Activated CD8-positive, alpha-beta memory T cell treated with anti-CD3 and anti-CD28 coated beads for 4 hours (primary cell): ENCODE data around the gene ACOT12.

Source experiments
- DNase-seq, 2 donors: peaks; one replicate each; pipeline ENCODE4 v3.0.0-alpha.2; 2020; ENCODE audit warnings: low read depth in 2 of 2

Gene ACOT12

DNA sequence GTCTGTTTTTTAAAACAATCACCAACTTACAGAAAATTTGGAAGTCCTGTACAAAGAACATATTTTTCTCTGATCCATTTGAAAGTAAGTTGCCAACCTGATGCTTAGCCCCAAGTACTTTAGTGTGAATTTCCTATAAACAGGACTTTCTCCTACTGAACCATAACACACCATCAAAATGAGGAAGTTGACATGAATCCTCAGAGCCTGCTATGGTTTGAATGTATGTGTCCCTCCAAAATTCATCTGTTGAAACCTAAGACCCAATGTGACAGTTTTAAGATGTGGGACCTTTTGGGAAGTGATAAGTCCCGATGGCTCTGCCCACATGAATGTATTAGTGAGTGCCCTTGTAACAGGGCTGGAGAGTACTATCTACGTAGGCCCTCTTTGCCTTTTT is 6.4 kb upstream of the ACOT12 start:
- no peak for DNase-seq

- DNase-seq, result no peak
Observed at GRCh38 chr5:81398741-81399140, 4.8 kb upstream of the ACOT12 start.

GRCh38 chr5:81397176-81397575 is 3.2 kb upstream of the ACOT12 start:
- DNase-seq, result no peak

- no peak for DNase-seq
Observed at GRCh38 chr5:81395262-81395661, 1.3 kb upstream of the ACOT12 start.

DNA sequence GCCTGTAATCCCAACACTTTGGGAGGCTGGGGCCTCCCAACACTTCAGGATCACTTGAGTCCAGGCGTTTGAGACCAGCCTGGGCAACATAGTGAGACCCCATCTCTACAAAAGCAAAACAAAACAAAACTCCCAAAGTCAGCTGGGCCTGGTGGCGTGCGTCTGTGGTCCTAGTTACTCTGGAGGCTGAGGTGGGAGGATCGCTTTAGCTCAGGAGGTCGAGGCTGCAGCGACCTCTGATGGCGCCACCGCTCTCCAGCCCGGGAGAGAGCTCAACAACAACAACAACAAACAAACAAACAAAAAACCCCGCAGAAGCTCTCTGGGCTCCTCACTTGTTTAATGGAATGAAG is 528 bp downstream of the ACOT12 start:
- no peak for DNase-seq

- no peak for DNase-seq
Observed at GRCh38 chr5:81389025-81389424, 4.9 kb downstream of the ACOT12 start.

- DNase-seq, result no peak
Observed at GRCh38 chr5:81388169-81388568, 5.8 kb downstream of the ACOT12 start.

DNA sequence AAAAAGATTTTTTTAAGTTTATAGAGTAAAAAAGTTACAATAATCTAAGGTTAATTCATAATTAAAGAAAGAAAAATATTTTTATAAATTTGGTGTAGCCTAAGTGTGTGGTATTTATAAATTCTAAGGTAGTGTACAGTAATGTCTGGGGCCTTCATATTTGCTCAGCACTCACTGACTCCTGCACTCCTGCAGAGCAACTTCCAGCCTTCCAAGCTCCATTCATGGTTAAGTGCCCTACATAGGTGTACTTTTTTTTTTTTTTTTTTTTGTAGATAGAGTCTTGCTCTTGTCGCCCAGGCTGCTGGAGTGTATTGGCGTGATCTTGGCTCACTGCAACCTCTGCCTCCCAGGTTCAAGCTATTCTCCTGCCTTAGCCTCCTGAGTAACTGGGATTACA is 10.1 kb downstream of the ACOT12 start:
- no peak for DNase-seq

GRCh38 chr5:81371354-81371876 is 22.5 kb downstream of the ACOT12 start:
- no peak for DNase-seq

- DNase-seq, result no peak
Observed at GRCh38 chr5:81370912-81371311, 23.0 kb downstream of the ACOT12 start.

DNA sequence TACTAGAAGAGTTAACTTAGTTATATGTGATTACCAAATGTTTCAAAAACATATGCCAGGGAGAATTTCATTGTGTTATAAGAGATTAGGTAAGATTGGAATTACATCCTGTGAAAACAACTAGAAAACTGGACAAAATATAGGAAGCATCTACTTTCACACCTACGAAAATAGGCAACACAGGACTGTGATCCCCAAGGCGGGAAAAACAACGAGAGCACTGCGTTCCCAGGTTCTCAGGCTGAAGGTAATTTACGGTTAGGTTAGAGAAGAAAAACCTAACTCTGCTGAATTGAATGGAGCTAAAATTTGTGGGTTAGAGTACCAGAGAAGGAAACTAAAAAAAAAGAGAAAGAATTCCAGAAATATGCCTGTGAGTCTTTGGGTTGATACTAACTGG is 28.4 kb downstream of the ACOT12 start:
- no peak for DNase-seq

DNA sequence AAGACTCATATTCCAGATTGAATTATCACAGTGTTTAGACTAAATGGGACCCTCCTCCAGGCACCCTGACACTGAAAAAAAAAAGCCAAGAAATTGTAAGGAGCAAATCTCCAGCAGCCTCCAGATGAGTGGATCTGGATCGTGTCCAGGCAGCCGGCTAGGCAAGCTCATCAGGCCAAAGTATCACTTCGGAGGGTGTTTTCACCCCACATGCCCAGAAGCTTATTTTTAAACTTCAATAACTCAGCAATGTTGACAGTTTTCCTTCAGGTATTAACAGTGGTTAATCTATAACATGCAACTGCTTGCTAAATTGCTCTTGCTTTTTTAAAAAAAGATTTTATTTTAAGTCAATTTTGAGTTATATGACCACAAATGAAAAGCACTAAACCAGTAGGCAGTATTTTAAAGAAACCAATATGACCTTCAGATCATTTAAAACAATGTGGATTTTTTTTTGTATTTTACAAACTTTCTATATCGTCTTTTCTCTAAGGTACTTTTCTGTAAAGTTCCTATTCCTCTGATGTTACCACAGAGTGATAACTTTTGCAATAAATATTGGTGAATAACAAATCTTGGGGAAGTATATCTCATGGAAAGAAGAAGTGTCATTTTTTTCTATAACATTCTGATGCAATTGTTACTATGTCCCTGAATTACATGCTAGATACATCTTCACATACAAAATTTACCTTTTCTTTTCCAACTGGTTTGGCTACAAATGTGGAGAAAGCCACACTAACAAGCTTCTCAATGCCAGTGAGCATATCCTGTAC is 30.7 kb downstream of the ACOT12 start:
- no peak for DNase-seq

- DNase-seq, result no peak
Observed at GRCh38 chr5:81361600-81361999, 32.3 kb downstream of the ACOT12 start.

- no peak for DNase-seq
Observed at GRCh38 chr5:81360640-81361039, 33.3 kb downstream of the ACOT12 start.

- no peak for DNase-seq
Observed at GRCh38 chr5:81359881-81360280, 34.1 kb downstream of the ACOT12 start.

DNA sequence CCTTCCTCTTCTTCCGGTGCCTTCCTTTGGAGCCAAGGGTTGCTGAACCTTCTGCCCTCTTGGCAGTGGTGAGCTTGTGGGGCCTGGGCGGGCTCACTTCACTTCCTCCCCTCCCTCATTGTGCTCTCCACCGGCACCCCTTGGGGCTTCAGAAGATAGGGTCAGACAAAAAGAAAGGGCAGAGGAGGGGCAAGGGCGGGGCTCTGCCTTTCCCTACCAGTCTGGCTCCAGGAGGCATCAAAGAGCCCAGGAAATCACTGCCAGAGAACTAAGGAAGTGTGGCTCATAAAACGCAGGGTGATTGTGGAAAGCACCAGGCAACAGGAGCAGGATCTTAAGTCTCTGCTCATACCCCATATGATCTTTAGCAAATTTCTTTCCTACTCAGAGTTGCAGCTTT is 34.8 kb downstream of the ACOT12 start:
- no peak for DNase-seq

DNA sequence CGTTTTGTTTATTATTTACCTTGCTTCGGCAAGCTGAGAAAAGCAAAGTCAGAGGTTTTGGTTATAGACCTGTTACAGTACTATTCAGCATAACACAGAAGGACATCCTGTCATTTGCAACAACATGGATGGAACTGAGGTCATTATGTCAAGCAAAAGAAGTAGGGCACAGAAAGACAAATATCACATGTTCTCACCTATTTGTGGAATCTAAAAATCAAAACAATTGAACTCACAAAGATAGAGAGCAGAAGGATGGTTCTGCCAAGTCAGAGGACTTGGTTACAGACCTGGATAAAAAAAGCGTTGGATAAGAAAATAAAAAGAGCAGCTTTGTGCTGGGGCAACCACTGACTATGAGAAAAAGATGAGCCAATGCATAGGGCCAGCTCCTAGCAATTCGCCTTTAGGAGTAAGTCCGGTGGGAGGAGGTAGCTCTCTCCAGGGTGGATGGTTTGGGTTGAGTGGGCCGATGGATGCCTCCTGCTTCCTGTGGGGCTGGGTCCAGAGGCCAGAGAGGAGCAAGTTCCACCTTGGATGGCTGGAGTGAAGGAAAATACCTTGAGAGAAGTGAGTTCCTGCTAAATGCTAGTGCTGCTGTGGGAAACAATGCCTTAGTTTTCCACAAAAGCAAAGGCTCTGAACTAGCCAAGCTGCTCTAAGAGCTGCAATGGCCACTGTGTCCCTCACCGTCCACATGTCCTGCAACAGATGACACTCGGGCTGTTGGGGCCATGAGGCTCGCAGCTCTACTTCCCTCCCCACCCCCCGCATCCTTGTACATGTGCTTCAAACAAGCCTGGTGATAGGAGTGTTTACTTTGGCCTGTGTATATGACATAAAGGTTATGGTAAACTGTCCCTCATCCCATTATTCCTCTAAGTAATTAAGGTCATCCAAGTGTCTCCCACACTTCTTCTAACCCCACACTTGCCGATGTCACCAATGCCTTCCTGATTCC is 38.4 kb downstream of the ACOT12 start:
- DNase-seq, result no peak

DNA sequence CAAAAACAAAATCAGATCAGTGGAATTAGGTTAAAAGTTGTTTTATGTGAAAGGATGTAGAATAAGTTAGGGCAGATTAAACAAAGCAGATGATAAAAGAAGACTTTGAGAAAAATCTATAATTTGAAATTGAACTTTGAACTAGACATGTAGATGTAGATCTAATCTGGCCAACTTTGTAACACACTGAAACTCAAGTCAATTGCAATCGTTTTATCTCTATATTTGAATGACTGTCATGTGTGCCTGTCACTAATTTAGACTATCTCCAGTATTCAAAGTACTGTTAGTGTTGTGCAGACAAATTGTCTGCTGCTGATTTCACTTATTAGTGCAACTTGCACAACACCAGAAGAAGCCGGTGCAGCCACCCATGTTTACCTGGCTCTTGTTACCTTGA is 39.8 kb downstream of the ACOT12 start:
- DNase-seq, result no peak

DNA sequence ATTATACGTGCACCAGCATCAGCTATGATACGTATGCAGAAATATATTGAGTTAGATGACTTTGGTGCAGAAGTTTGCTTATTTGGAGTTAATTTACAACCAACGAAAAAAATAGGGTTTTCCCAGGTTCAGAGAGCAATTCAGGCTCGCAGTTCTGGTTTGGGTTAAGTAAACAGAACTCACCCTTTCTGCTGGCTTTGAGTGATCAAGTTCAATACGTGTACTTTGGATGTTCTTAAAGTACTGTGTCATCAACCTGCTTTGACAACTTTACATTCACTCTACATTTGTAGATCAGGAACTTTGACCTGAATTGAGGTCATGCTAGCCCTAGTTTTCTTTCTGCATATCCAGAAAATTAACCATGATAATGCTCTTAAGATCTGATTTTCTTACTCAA is 40.7 kb downstream of the ACOT12 start:
- DNase-seq, result no peak

DNA sequence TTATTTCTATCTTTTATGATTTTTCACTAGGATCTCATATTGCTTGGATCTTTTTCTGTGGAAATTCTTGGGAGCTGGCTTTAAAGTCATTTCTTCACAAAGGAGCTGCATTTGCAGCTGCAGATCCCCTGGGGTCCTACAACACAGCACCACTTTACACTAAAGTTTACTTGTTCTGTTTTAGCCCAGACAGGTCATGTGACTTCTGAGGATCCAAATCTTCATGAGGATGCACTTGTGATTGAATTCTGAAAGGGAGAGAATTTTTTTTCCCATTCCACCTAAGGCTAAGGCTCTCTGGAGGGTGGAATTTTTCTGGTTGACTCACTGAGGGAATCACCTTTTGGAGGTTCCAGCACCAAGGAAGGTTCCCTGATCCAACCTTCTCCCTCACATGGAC is 43.4 kb downstream of the ACOT12 start:
- no peak for DNase-seq

- DNase-seq, result no peak
Observed at GRCh38 chr5:81349161-81349560, 44.8 kb downstream of the ACOT12 start.

DNA sequence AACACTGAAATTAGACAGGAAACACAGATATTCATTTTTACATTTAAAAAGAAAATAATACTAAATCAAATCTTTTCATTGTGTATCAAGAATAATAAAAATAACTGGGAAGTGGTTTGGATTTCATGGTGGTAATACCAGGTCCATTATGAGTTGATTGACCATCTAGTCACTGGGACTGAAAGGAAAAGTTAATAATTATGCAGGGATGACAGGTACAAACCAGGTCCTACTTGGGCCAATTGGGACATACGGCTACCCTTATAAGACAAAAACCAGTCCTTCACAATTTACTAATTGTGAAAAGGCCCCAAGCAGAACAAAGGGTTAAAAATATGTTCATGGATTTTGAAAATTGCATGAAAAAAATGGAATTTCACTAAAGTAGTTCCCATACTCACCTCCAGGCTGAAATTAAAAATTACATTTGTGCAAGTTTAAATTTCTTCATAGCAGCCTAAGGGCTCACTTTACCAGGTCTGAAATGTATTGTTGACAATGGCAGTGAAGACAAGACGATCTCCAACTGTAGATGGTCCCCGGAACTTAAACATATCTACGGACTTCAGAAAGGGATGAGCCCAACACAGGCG is 48.4 kb downstream of the ACOT12 start:
- DNase-seq, result no peak
